Body of pancreas (tissue), 4 donors: ENCODE measurements around the gene SNX25. TPM values are rescaled to one million over a fixed set of nuclear protein-coding genes. Genes with fewer than 3 reads are reported as not detected.
A peak's percentile ranks its signal among the peaks of the same experiment; 100 is the strongest.

ENCODE experiments used
- ATAC-seq: fragments of 150-250 bp; one replicate; pipeline ENCODE4 v1.9.1; 2016
- DNase-seq, 4 donors: peaks; one replicate each; pipeline ENCODE4 v3.0.0-alpha.2; 2019
- H3K27ac ChIP-seq, 4 donors: fragments of 200-600 bp; sonication (generic); 1 replicate in 3 of 4; 2 replicates in 1 of 4; pipeline versions ENCODE4 v1.5.1 to v1.6.1; 2016 to 2019; ENCODE audit warnings: mild to moderate bottlenecking in 1 of 4, mixed read lengths in 1 of 4, moderate library complexity in 1 of 4
- H3K27me3 ChIP-seq, 2 donors: fragments of 200-600 bp; sonication (generic); one replicate each; pipeline ENCODE4 v1.6.0; 2016; ENCODE audit warnings: mild to moderate bottlenecking in 1 of 2
- H3K36me3 ChIP-seq, 2 donors: fragments of 200-600 bp; sonication (generic); replicated peaks in 1 of 2; 2 replicates each; pipeline ENCODE4 v1.5.1; 2016; ENCODE audit warnings: low read depth in 2 of 2; ENCODE audit not compliant: insufficient read depth in 1 of 2
- H3K4me1 ChIP-seq: fragments of 200-600 bp; sonication (generic); one replicate; pipeline ENCODE4 v1.6.0; 2016
- H3K4me3 ChIP-seq, 2 donors: fragments of 200-600 bp; sonication (generic); 1 replicate in 1 of 2; 2 replicates in 1 of 2; pipeline ENCODE4 v1.5.1; 2016 to 2019
- H3K9me3 ChIP-seq, 3 donors: fragments of 200-600 bp; sonication (generic); 1 replicate in 2 of 3; 2 replicates in 1 of 3; pipeline ENCODE4 v1.5.1; 2016
- CTCF ChIP-seq, 7 experiments: fragments of 450-650 bp in 4 of 7; fragments of 200-600 bp in 3 of 7; sonication (generic) in 3 of 7; IDR thresholded peaks; one replicate each; pipeline ENCODE4 v1.5.1; 2016 to 2019; ENCODE audit warnings: antibody characterized with exemption in 7 of 7
- POLR2A ChIP-seq, 3 donors: fragments of 450-650 bp; IDR thresholded peaks; one replicate each; pipeline ENCODE4 v1.6.1; 2016; ENCODE audit warnings: antibody characterized with exemption in 3 of 3, mild to moderate bottlenecking in 2 of 3
- WGBS, 2 donors: methylation state at CpG; one replicate each; pipeline ENCODE4 v1.1.5; 2017; 5-methylcytosine and 5-hydroxymethylcytosine counted together
- intact Hi-C: fragments of 100-400 bp; cut with DNase I; formaldehyde crosslinking; loops from one replicate; pipeline ENCODE4 v1.15.1; 2023
- total RNA-seq, 2 donors: library from RNA; depleted of rRNA; stranded (reverse); fragments of >200 nt; gene quantifications; one replicate each; pipeline ENCODE4 v1.1.0, GENCODE V29; 2016

SNX25 gene
- total RNA-seq, 2 donors from 2014 or later, result 16.6 to 25.7 TPM

- H3K27ac ChIP-seq, result peak overlapping the region; percentile 1 to 76 (median 66)
- TF ChIP-seq CTCF (IDR thresholded peaks at IDR 0.05) (no peak), POLR2A (IDR thresholded peaks at IDR 0.05) (no peak)
Observed at GRCh38 chr4:185227713-185228278, 18.4 kb downstream of the SNX25 start.

GRCh38 chr4:185229021-185229818 lies 19.8 kb downstream of the SNX25 start:
- 60 to 70% methylated on average over 19 of the region's 19 CpGs for WGBS, 2 donors
- DNase-seq, result peak; percentile 52 to 81 (median 63)
- Histone ChIP-seq H3K36me3 (no peaks in the 10 kb centered on the region), H3K27me3 (no peaks in the 10 kb centered on the region), H3K4me3 (no peak overlapping the region), H3K9me3 (no peaks in the 10 kb centered on the region), H3K27ac (peak overlapping the region; percentile 0 to 76 (median 52)), H3K4me1 (peaks cover 35% of the 10 kb centered on the region)
- TF ChIP-seq POLR2A (IDR thresholded peaks at IDR 0.05), result no peak
- no peak for TF ChIP-seq CTCF (IDR thresholded peaks at IDR 0.05)
- ATAC-seq, result peak; percentile 40
- intact Hi-C loops, result no loop called here

More at GRCh38 chr4:185227713-185228278, 18.4 kb downstream of the SNX25 start:
- intact Hi-C loops, result no loop called here
- no peaks in the 10 kb centered on the region for H3K9me3 ChIP-seq
- no peaks in the 10 kb centered on the region for H3K27me3 ChIP-seq
- ATAC-seq, result no peak
- 78 to 91% methylated on average over 9 of the region's 9 CpGs for WGBS, 2 donors
- no peak for DNase-seq
- peaks cover 35% of the 10 kb centered on the region for H3K4me1 ChIP-seq
- no peaks in the 10 kb centered on the region for H3K36me3 ChIP-seq
- no peak overlapping the region for H3K4me3 ChIP-seq

DNA sequence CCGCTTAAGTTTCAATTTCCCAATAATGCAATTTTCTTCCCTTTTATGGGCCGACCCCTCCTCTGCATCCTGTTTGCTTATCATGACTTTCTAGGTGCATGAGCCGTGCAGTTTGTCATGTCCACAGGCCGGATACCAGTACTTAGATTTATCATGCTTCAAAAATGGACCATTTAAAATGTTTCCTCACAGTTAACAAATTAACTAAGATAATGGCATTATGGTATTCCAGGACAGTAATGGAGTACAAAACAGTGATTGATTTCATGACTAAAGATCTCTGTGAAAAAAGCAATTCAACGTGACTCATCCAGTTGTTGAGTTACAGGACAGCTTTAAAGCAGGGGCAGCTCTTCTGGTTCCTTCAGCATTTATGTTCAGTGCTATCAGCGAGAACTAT lies 23.0 kb downstream of the SNX25 start:
- Histone ChIP-seq H3K27me3 (no peaks in the 10 kb centered on the region), H3K4me1 (peaks cover 32% of the 10 kb centered on the region), H3K4me3 (no peak overlapping the region), H3K9me3 (no peaks in the 10 kb centered on the region), H3K36me3 (no peaks in the 10 kb centered on the region), H3K27ac (peak overlapping the region in 1 of 4 donors; percentile 27)
- WGBS, 2 donors, result 64 to 71% methylated on average over 6 of the region's 6 CpGs
- no peak for ATAC-seq
- DNase-seq, result no peak
- no peak for TF ChIP-seq CTCF (IDR thresholded peaks at IDR 0.05)
- TF ChIP-seq POLR2A (IDR thresholded peaks at IDR 0.05), result no peak
- intact Hi-C loops, result no loop called here

DNA sequence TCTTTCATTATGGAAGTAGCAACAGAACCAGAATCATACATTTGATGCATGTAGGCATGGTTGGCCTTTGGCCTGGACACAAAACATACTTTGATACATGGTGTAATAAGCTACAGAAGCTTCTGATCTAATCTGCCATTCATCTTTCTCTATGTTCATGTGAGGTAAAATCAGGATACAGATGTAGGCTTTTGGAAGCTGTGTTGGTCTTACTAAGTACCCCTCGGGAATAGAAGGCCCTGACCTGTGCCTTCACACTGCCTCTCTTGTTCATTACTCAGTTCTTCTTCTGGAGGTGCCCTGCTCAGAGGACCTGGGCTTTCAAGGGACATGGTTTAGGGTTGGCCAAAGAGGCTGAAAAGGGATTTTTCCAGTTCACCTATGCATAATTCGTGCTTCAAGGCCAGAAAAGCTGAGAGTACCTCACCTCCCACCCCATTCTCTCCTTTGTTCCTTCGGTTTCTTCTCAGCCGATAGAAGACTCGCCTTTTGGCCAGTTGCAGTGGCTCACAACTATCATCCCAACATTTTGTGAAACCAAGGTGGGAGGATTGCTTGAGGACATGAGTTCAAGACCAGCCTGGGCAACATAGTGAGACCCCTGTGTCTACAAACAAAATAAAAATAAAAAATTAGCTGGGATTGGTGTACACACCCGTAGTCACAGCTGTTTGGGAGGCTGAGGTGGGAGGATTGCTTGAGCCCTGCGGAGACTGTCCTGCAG lies 25.9 kb downstream of the SNX25 start:
- TF ChIP-seq CTCF (IDR thresholded peaks at IDR 0.05), result no peak
- no peak for TF ChIP-seq POLR2A (IDR thresholded peaks at IDR 0.05)
- intact Hi-C loops, result no loop called here
- DNase-seq (no peak), ATAC-seq (no peak)
- no peaks in the 10 kb centered on the region for H3K36me3 ChIP-seq
- no peaks in the 10 kb centered on the region for H3K9me3 ChIP-seq
- H3K27me3 ChIP-seq, result no peaks in the 10 kb centered on the region
- H3K27ac ChIP-seq, result no peak overlapping the region
- peaks cover 9% of the 10 kb centered on the region for H3K4me1 ChIP-seq
- H3K4me3 ChIP-seq, result no peak overlapping the region
- 78 to 79% methylated on average over 7 of the region's 7 CpGs for WGBS, 2 donors
